Measurements from ENCODE around the gene ZNF248.

Gene ZNF248

GRCh38 chr10:37737336-37737735 is 120.1 kb downstream of the ZNF248 start:
- Histone ChIP-seq H3K9me3 (ENCODE audit: control insufficient read depth, insufficient read depth, low read length) (peaks cover 18% of the 10 kb centered on the region), H3K9ac (ENCODE audit: low read depth, low read length) (no peak overlapping the region), H3K4me3 (ENCODE audit: low read depth, low read length) (no peak overlapping the region), H3K4me1 (ENCODE audit: control insufficient read depth, insufficient read depth, low read length) (no peaks in the 10 kb centered on the region), H3K36me3 (ENCODE audit: control insufficient read depth, insufficient read depth, low read length) (no peaks in the 10 kb centered on the region), H3K27me3 (ENCODE audit: control insufficient read depth, insufficient read depth, low read length) (no peaks in the 10 kb centered on the region)

- Histone ChIP-seq H3K4me1 (ENCODE audit: control insufficient read depth, insufficient read depth, low read length) (no peaks in the 10 kb centered on the region), H3K9me3 (ENCODE audit: control insufficient read depth, insufficient read depth, low read length) (peaks cover 17% of the 10 kb centered on the region), H3K4me3 (ENCODE audit: low read depth, low read length) (no peak overlapping the region), H3K9ac (ENCODE audit: low read depth, low read length) (no peak overlapping the region), H3K27me3 (ENCODE audit: control insufficient read depth, insufficient read depth, low read length) (no peaks in the 10 kb centered on the region), H3K36me3 (ENCODE audit: control insufficient read depth, insufficient read depth, low read length) (no peaks in the 10 kb centered on the region)
These were observed 121.3 kb downstream of the ZNF248 start for GRCh38 chr10:37736120-37736519.

GRCh38 chr10:37734971-37735370 is 122.4 kb downstream of the ZNF248 start:
- Histone ChIP-seq H3K27me3 (ENCODE audit: control insufficient read depth, insufficient read depth, low read length) (no peaks in the 10 kb centered on the region), H3K9me3 (ENCODE audit: control insufficient read depth, insufficient read depth, low read length) (peaks cover 10% of the 10 kb centered on the region), H3K4me1 (ENCODE audit: control insufficient read depth, insufficient read depth, low read length) (no peaks in the 10 kb centered on the region), H3K9ac (ENCODE audit: low read depth, low read length) (no peak overlapping the region), H3K36me3 (ENCODE audit: control insufficient read depth, insufficient read depth, low read length) (no peaks in the 10 kb centered on the region), H3K4me3 (ENCODE audit: low read depth, low read length) (no peak overlapping the region)

Data from iPS-15b (cell line).